Measurements from ENCODE around the gene MTX1. TPM values are rescaled to one million over a fixed set of nuclear protein-coding genes. Genes with fewer than 3 reads are reported as not detected.
A peak's percentile ranks its signal among the peaks of the same experiment; 100 is the strongest.

The MTX1 gene
- total and polyA plus RNA-seq, 9 of the 15 experiments (the other 6 are each of a cell fraction or from before 2014, with no cell fraction given), result 29.1 to 98.4 (median 66.9) TPM

GRCh38 chr1:155195201-155196102 is 13.0 kb upstream of the MTX1 start (continued):
- TF ChIP-seq ZBTB26 (CRISPR knock-in tag; IDR thresholded peaks at IDR 0.05), result 0 out of 2 replicates have a peak, but pooled peaks have one; percentile 36
- no peak for TF ChIP-seq PBX2 (CRISPR knock-in tag; IDR thresholded peaks at IDR 0.05; ENCODE audit: low read depth)
- TF ChIP-seq PBX2 (tag; conservative IDR thresholded peaks at IDR 0.05; ENCODE audit: low read depth), result no peak
- no peak for TF ChIP-seq DMBX1 (CRISPR knock-in tag; IDR thresholded peaks at IDR 0.05; ENCODE audit: borderline replicate concordance)

Data from K562 (cell line).